GM12878 (cell line): Measurements from ENCODE around the gene SF3B2. TPM values are rescaled to one million over a fixed set of nuclear protein-coding genes. Genes with fewer than 3 reads are reported as not detected.

Source experiments
- ATAC-seq: fragments of 200-7000 bp; cut with Tn5 transposase; 3 replicates; pipeline ENCODE4 v1.9.1; 2020; ENCODE audit warnings: mild to moderate bottlenecking, moderate library complexity
- BruUV-seq: library from RNA; stranded (reverse); fragments of 400-500 nt; replicated peaks from 2 replicates; lab custom pipeline; 2021; lab: Mats Ljungman, UMichigan
- CTCF ChIA-PET: fragments of 300-600 bp; sonication (Branson Sonifier 250); formaldehyde crosslinking; extraction: SDS; loops from one replicate; lab custom pipeline; 2021; ENCODE audit warnings: inconsistent platforms; lab: Yijun Ruan, JAX
- POLR2A ChIA-PET: fragments of 350-600 bp; formaldehyde crosslinking; extraction: SDS; loops from one replicate; lab custom pipeline; 2021; ENCODE audit warnings: inconsistent platforms; lab: Charles Lee
- RAD21 ChIA-PET: fragments of 300-600 bp; sonication (Branson Sonifier 250); formaldehyde crosslinking; loops from one replicate; lab custom pipeline; 2023; ENCODE audit warnings: antibody characterized with exemption; ENCODE audit not compliant: unreplicated experiment; lab: Charles Lee
- SMC1A ChIA-PET: fragments of 300-600 bp; sonication (Branson Sonifier 250); formaldehyde crosslinking; loops from one replicate; lab custom pipeline; 2023; ENCODE audit not compliant: unreplicated experiment, uncharacterized antibody; lab: Charles Lee
- DNase-seq: peaks from one replicate; pipeline ENCODE4 v3.0.0-alpha.2; 2011; ENCODE audit warnings: low read depth, low spot score
- FAIRE-seq: peaks from 3 replicates; lab custom pipeline; 2011; peaks lifted over from hg19 to GRCh38; lab: Jason Lieb, UNC
- H2AFZ ChIP-seq: 2 replicates; pipeline ENCODE4 v1.6.0; 2011; ENCODE audit warnings: low read depth, low read length, control low read depth; ENCODE audit not compliant: control insufficient read depth
- H3K27ac ChIP-seq: 2 replicates; pipeline ENCODE4 v1.5.1; 2011; ENCODE audit warnings: control low read depth; ENCODE audit not compliant: control insufficient read depth, insufficient read depth
- H3K27me3 ChIP-seq, 2 experiments: replicated peaks in 1 of 2; 2 replicates each; pipeline versions ENCODE4 v1.6.0 to v1.6.1; 2011; ENCODE audit warnings: low read length in 1 of 2; ENCODE audit not compliant: control insufficient read depth in 2 of 2, insufficient read depth in 2 of 2
- H3K36me3 ChIP-seq, 2 experiments: 2 replicates each; pipeline ENCODE4 v1.5.1; 2011; ENCODE audit warnings: low read length in 1 of 2; ENCODE audit not compliant: control insufficient read depth in 2 of 2, insufficient read depth in 2 of 2
- H3K4me1 ChIP-seq: 2 replicates; pipeline ENCODE4 v1.6.1; 2011; ENCODE audit warnings: mild to moderate bottlenecking, low read length, moderate library complexity, mixed read lengths; ENCODE audit not compliant: control insufficient read depth, insufficient read depth
- H3K4me2 ChIP-seq: 2 replicates; pipeline ENCODE4 v1.6.0; 2011; ENCODE audit warnings: control low read depth; ENCODE audit not compliant: control insufficient read depth, insufficient read depth
- H3K4me3 ChIP-seq: fragments of 200-600 bp; sonication (generic); 2 replicates; pipeline ENCODE4 v1.5.1; 2016
- H3K79me2 ChIP-seq: 2 replicates; pipeline ENCODE4 v1.6.0; 2011; ENCODE audit warnings: low read length; ENCODE audit not compliant: control insufficient read depth, insufficient read depth
- H3K9ac ChIP-seq: 2 replicates; pipeline ENCODE4 v1.8.0; 2011; ENCODE audit warnings: low read length, control low read depth, mixed read lengths; ENCODE audit not compliant: control insufficient read depth, insufficient read depth
- H3K9me3 ChIP-seq: replicated peaks from 3 replicates; pipeline ENCODE4 v1.5.1; 2011; ENCODE audit warnings: mild to moderate bottlenecking, low read length; ENCODE audit not compliant: control insufficient read depth, insufficient read depth
- H4K20me1 ChIP-seq: 2 replicates; pipeline ENCODE4 v1.6.0; 2011; ENCODE audit not compliant: control insufficient read depth, insufficient read depth
- BHLHE40 ChIP-seq, 2 experiments: fragments of 450-650 bp in 1 of 2; IDR thresholded peaks; 2 replicates each; pipeline ENCODE4 v1.6.1; 2011 to 2017; ENCODE audit warnings: low read depth in 2 of 2, borderline replicate concordance in 1 of 2, improper control_type of control experiment in 1 of 2, low read length in 1 of 2, mild to moderate bottlenecking in 1 of 2
- BMI1 ChIP-seq: fragments of 450-650 bp; IDR thresholded peaks from 2 replicates; pipeline ENCODE4 v1.6.1; 2016; ENCODE audit warnings: mild to moderate bottlenecking, moderate library complexity, borderline replicate concordance
- CBX3 ChIP-seq: fragments of 200-600 bp; sonication (generic); IDR thresholded peaks from 2 replicates; pipeline ENCODE4 v1.6.1; 2016; ENCODE audit warnings: low read depth, borderline replicate concordance
- ETV6 ChIP-seq, 2 experiments: fragments of 450-650 bp in 1 of 2; IDR thresholded peaks in 1 of 2; conservative IDR thresholded peaks in 1 of 2; 2 replicates each; pipeline ENCODE4 v1.6.1; 2014; ENCODE audit warnings: antibody characterized with exemption in 1 of 2, borderline replicate concordance in 1 of 2, low read depth in 1 of 2, mild to moderate bottlenecking in 1 of 2, moderate library complexity in 1 of 2
- JUNB ChIP-seq: IDR thresholded peaks from 2 replicates; pipeline ENCODE4 v1.6.1; 2016; ENCODE audit warnings: antibody characterized with exemption, mild to moderate bottlenecking
- MAX ChIP-seq: IDR thresholded peaks from 2 replicates; pipeline ENCODE4 v1.6.1; 2012; ENCODE audit warnings: low read depth, low read length, improper control_type of control experiment
- MEF2A ChIP-seq: IDR thresholded peaks from 2 replicates; pipeline ENCODE4 v1.6.1; 2011; ENCODE audit warnings: low read depth, mild to moderate bottlenecking, low read length, moderate library complexity; ENCODE audit not compliant: insufficient read depth
- NR2C1 ChIP-seq: fragments of 450-650 bp; IDR thresholded peaks from 2 replicates; pipeline ENCODE4 v1.6.1; 2017; ENCODE audit warnings: antibody characterized with exemption, mild to moderate bottlenecking, moderate library complexity
- NR2F1 ChIP-seq: fragments of 450-650 bp; conservative IDR thresholded peaks from 2 replicates; pipeline ENCODE4 v1.6.1; 2017; ENCODE audit warnings: mild to moderate bottlenecking
- POLR2A ChIP-seq: IDR thresholded peaks from 2 replicates; pipeline ENCODE4 v1.6.1; 2011; ENCODE audit warnings: low read depth, mild to moderate bottlenecking, low read length
- RAD21 ChIP-seq: IDR thresholded peaks from 2 replicates; pipeline ENCODE4 v1.6.1; 2011; ENCODE audit warnings: mild to moderate bottlenecking, low read depth, low read length, moderate library complexity; ENCODE audit not compliant: insufficient read depth
- TARDBP ChIP-seq: IDR thresholded peaks from 2 replicates; pipeline ENCODE4 v1.6.1; 2016; ENCODE audit warnings: borderline replicate concordance
- USF1 ChIP-seq: IDR thresholded peaks from 2 replicates; pipeline ENCODE4 v1.6.1; 2011; ENCODE audit warnings: borderline replicate concordance, low read depth, mild to moderate bottlenecking, moderate library complexity, mixed read lengths, low read length; ENCODE audit not compliant: insufficient read depth; ENCODE audit errors: extremely low read length
- ZNF207 ChIP-seq: fragments of 450-650 bp; IDR thresholded peaks from 2 replicates; pipeline ENCODE4 v1.6.1; 2014; ENCODE audit warnings: antibody characterized with exemption, mild to moderate bottlenecking, borderline replicate concordance
- ZSCAN29 ChIP-seq: fragments of 450-650 bp; IDR thresholded peaks from 2 replicates; pipeline ENCODE4 v1.6.1; 2017; ENCODE audit warnings: mild to moderate bottlenecking, moderate library complexity
- WGBS: methylation state at CpG from one replicate; pipeline ENCODE4 v1.1.6; 2016; ENCODE audit warnings: low lambda C conversion rate; ENCODE audit not compliant: insufficient replicate concordance, insufficient coverage; ENCODE audit errors: missing lambda C conversion rate; 5-methylcytosine and 5-hydroxymethylcytosine counted together
- in situ Hi-C: fragments of 300-500 bp; cut with MboI; formaldehyde crosslinking; loops from 9 replicates; pipeline ENCODE4 v1.14.3; 2018; ENCODE audit warnings: mixed read lengths
- intact Hi-C: fragments of 100-400 bp; cut with micrococcal nuclease; formaldehyde crosslinking; loops from one replicate; pipeline ENCODE4 v1.14.2; 2022; ENCODE audit not compliant: unreplicated experiment
- polyA plus RNA-seq, 11 experiments: library from polyadenylated mRNA; depleted of rRNA in 4 of 11; unstranded in 6 of 11; stranded (reverse) in 5 of 11; fragments of >200 nt; fragmentation: Nextera tagmentation in 4 of 11; fragmentation: Illumina TruSeq in 1 of 11; extraction: Ambion mirVana in 4 of 11; extraction: Trizol in 1 of 11; gene quantifications; 1 replicate in 1 of 11; 2 replicates in 10 of 11; pipeline versions ENCODE4 v1.2.1 to v1.2.3, GENCODE V29; 2011 to 2016; ENCODE audit warnings: inconsistent platforms in 2 of 11, missing spikeins in 2 of 11, low read depth in 1 of 11
- total RNA-seq, 4 experiments: library from RNA; depleted of rRNA in 3 of 4; stranded (reverse); fragments of >200 nt in 3 of 4; fragmentation: Illumina TruSeq in 1 of 4; extraction: Trizol in 1 of 4; gene quantifications; 2 replicates each; pipeline versions ENCODE4 v1.2.1 to v1.2.3, GENCODE V29; 2013 to 2021

SF3B2 gene
- total and polyA plus RNA-seq, 10 of the 15 experiments (the other 5 are each of a cell fraction or from before 2014, with no cell fraction given) = 56.3 to 245 (median 144) TPM

- H3K4me2 ChIP-seq = no peak overlapping the region
Observed at GRCh38 chr11:66006134-66006890, 45.9 kb upstream of the SF3B2 start.

GRCh38 chr11:66006891-66007176 lies 45.3 kb upstream of the SF3B2 start:
- in situ Hi-C loops (no loop called here), intact Hi-C loops (no loop called here)
- DNase-seq = no peak
- H3K4me1 ChIP-seq = peaks cover 8% of the 10 kb centered on the region
- H2AFZ ChIP-seq = no peak overlapping the region
- H4K20me1 ChIP-seq = no peaks in the 10 kb centered on the region
- H3K36me3 ChIP-seq = peaks cover 2 to 4% of the 10 kb centered on the region in 2 experiments; a peak in 1 of 4 replicates
- no peak for FAIRE-seq
- RAD21 ChIA-PET = no interaction called here
- no peak overlapping the region for H3K27ac ChIP-seq
- ATAC-seq = no peak
- H3K9ac ChIP-seq = no peak overlapping the region
- no peaks in the 10 kb centered on the region for H3K9me3 ChIP-seq
- no TSS peak for BruUV-seq
- no peak overlapping the region for H3K4me2 ChIP-seq
- CTCF ChIA-PET = interaction anchor here (0.9 kb wide), 1 partner anchor 133 kb away, joined by 3 read pairs; no protein-coding TSS in a partner anchor
- TF ChIP-seq ZSCAN29 (no peak), BHLHE40 (IDR thresholded peaks at IDR 0.05; ENCODE audit: borderline replicate concordance in 1 of 2, low read depth in 2 of 2, low read length in 1 of 2) (no peak), NR2F1 (no peak), USF1 (no peak), ETV6 (conservative IDR thresholded peaks at IDR 0.05 in 1 of 2, IDR thresholded peaks at IDR 0.05 in 1 of 2; ENCODE audit: borderline replicate concordance in 1 of 2, low read depth in 1 of 2) (no peak), MAX (no peak), NR2C1 (no peak), RAD21 (no peak), TARDBP (no peak), CBX3 (no peak), BMI1 (no peak), MEF2A (no peak), JUNB (no peak)
- H3K79me2 ChIP-seq = peaks cover 15% of the 10 kb centered on the region
- POLR2A ChIA-PET = no interaction called here
- H3K4me3 ChIP-seq = no peak overlapping the region
- WGBS = 74% methylated on average over 4 of the region's 4 CpGs
- peaks cover 3 to 4% of the 10 kb centered on the region in 2 experiments; a peak in 2 of 4 replicates for H3K27me3 ChIP-seq
- SMC1A ChIA-PET = no interaction called here

More at GRCh38 chr11:66006134-66006890, 45.9 kb upstream of the SF3B2 start:
- Histone ChIP-seq H4K20me1 (no peaks in the 10 kb centered on the region), H3K36me3 (peaks cover 2 to 4% of the 10 kb centered on the region in 2 experiments; a peak in 1 of 4 replicates), H3K4me1 (peaks cover 8% of the 10 kb centered on the region), H3K9ac (no peak overlapping the region), H3K27me3 (peaks cover 0 to 1% of the 10 kb centered on the region in 2 experiments; a peak in 1 of 4 replicates), H3K27ac (no peak overlapping the region), H3K79me2 (peaks cover 20% of the 10 kb centered on the region), H2AFZ (no peak overlapping the region), H3K9me3 (no peaks in the 10 kb centered on the region), H3K4me3 (no peak overlapping the region)
- ATAC-seq (no peak), FAIRE-seq (no peak), DNase-seq (no peak)
- in situ Hi-C loops (no loop called here), intact Hi-C loops (no loop called here)
- TF ChIP-seq ZNF207 (no peak), POLR2A (peak; percentile 9; the same call in 1 of the 2 replicates)
- ChIA-PET CTCF (no interaction called here), POLR2A (no interaction called here), RAD21 (no interaction called here), SMC1A (no interaction called here)
- BruUV-seq = no TSS peak
- 84% methylated on average over 13 of the region's 13 CpGs for WGBS
